A673 (cell line): ENCODE measurements around the gene CEMIP. TPM values are rescaled to one million over a fixed set of nuclear protein-coding genes. Genes with fewer than 3 reads are reported as not detected.

ENCODE experiments used
- BruUV-seq: library from RNA; stranded (reverse); fragments of 400-500 nt; replicated peaks from 2 replicates; lab custom pipeline; 2021; lab: Mats Ljungman, UMichigan
- CTCF ChIA-PET: fragments of 300-600 bp; sonication (Branson Sonifier 250); formaldehyde crosslinking; loops from one replicate; lab custom pipeline; 2022; ENCODE audit warnings: antibody characterized with exemption; lab: Charles Lee
- POLR2A ChIA-PET: fragments of 300-600 bp; sonication (Branson Sonifier 250); formaldehyde crosslinking; loops from one replicate; lab custom pipeline; 2022; ENCODE audit warnings: antibody characterized with exemption; ENCODE audit not compliant: low non-redundant PET; lab: Charles Lee
- DNase-seq: peaks from one replicate; pipeline ENCODE4 v3.0.0-alpha.2; 2015; ENCODE audit warnings: low spot score
- H3K27ac ChIP-seq: fragments of 200-600 bp; sonication (generic); 2 replicates; pipeline ENCODE4 v1.5.1; 2016; ENCODE audit warnings: mixed run types, low read depth, mild to moderate bottlenecking, mixed read lengths, antibody characterized with exemption, low read length; ENCODE audit not compliant: poor library complexity, severe bottlenecking
- H3K27me3 ChIP-seq: fragments of 200-600 bp; sonication (generic); replicated peaks from 2 replicates; pipeline ENCODE4 v1.6.1; 2017; ENCODE audit warnings: mixed run types, low read depth, mild to moderate bottlenecking, mixed read lengths, antibody characterized with exemption, low read length; ENCODE audit not compliant: insufficient read depth, poor library complexity
- H3K36me3 ChIP-seq: fragments of 200-600 bp; sonication (generic); 2 replicates; pipeline ENCODE4 v1.6.1; 2016; ENCODE audit warnings: mixed run types, mild to moderate bottlenecking, mixed read lengths, antibody characterized with exemption, low read length; ENCODE audit not compliant: insufficient read depth, poor library complexity, severe bottlenecking
- H3K4me1 ChIP-seq: fragments of 200-600 bp; sonication (generic); 2 replicates; pipeline ENCODE4 v1.6.1; 2017; ENCODE audit warnings: mixed run types, mild to moderate bottlenecking, mixed read lengths, antibody characterized with exemption, low read length; ENCODE audit not compliant: insufficient read depth, poor library complexity, severe bottlenecking
- H3K4me3 ChIP-seq: fragments of 200-600 bp; sonication (generic); 2 replicates; pipeline ENCODE4 v1.5.1; 2016; ENCODE audit warnings: low read depth, mixed run types, mild to moderate bottlenecking, mixed read lengths, low read length; ENCODE audit not compliant: poor library complexity, severe bottlenecking
- H3K9me3 ChIP-seq: fragments of 200-600 bp; sonication (generic); 2 replicates; pipeline ENCODE4 v1.6.1; 2016; ENCODE audit warnings: mixed run types, low read depth, mild to moderate bottlenecking, mixed read lengths, antibody characterized with exemption, low read length; ENCODE audit not compliant: poor library complexity, severe bottlenecking
- EZH2 ChIP-seq: fragments of 200-600 bp; sonication (generic); IDR thresholded peaks from 2 replicates; pipeline ENCODE4 v1.6.1; 2017; ENCODE audit warnings: borderline replicate concordance, low read depth, mild to moderate bottlenecking, mixed read lengths, antibody characterized with exemption, low read length; ENCODE audit not compliant: poor library complexity, severe bottlenecking
- intact Hi-C: fragments of 100-400 bp; cut with micrococcal nuclease; formaldehyde crosslinking; loops from one replicate; pipeline ENCODE4 v1.10.0; 2022; ENCODE audit not compliant: unreplicated experiment
- total RNA-seq: library from RNA; stranded (reverse); gene quantifications from 2 replicates; pipeline ENCODE4 v1.2.3, GENCODE V29; 2021
- TF ChIP-seq, protein P1 (sequence below): fragments of 300-800, 200-600 bp; sonication (generic); conservative IDR thresholded peaks from 2 replicates; pipeline ENCODE4 v1.5.1; 2017; ENCODE audit warnings: low read depth, mild to moderate bottlenecking, antibody characterized with exemption, low read length, moderate library complexity, mixed read lengths

The CEMIP gene
- total RNA-seq, 1 experiment from 2014 or later = not detected

DNA sequence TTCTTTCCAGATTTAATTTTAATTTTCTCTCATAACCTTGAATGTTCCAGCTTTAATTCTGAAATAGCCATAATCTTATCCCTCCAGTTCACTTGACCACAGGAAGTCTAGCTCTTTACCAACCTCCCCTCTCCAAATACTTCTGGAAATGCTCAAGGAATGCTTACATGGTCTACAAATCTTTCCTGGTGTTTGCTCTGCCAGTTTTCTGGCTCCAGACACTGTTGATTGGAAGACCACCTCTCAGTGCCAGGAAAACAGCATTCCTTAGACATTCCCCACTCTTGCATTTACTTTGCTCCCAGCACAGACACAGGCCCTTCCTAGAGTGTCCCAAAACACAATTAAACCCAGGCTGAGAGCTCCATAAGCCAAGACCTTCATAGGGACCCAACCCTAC is 111.8 kb downstream of the CEMIP start:
- CTCF ChIA-PET = no interaction called here
- H3K9me3 ChIP-seq = no peaks in the 10 kb centered on the region
- no peaks in the 10 kb centered on the region for H3K27me3 ChIP-seq
- TF ChIP-seq EZH2 = no peak
- TF ChIP-seq, protein P1, sequence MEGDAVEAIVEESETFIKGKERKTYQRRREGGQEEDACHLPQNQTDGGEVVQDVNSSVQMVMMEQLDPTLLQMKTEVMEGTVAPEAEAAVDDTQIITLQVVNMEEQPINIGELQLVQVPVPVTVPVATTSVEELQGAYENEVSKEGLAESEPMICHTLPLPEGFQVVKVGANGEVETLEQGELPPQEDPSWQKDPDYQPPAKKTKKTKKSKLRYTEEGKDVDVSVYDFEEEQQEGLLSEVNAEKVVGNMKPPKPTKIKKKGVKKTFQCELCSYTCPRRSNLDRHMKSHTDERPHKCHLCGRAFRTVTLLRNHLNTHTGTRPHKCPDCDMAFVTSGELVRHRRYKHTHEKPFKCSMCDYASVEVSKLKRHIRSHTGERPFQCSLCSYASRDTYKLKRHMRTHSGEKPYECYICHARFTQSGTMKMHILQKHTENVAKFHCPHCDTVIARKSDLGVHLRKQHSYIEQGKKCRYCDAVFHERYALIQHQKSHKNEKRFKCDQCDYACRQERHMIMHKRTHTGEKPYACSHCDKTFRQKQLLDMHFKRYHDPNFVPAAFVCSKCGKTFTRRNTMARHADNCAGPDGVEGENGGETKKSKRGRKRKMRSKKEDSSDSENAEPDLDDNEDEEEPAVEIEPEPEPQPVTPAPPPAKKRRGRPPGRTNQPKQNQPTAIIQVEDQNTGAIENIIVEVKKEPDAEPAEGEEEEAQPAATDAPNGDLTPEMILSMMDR = no peak
- DNase-seq = no peak
- POLR2A ChIA-PET = no interaction called here
- no peak overlapping the region for H3K4me3 ChIP-seq
- intact Hi-C loops = no loop called here
- H3K4me1 ChIP-seq = no peaks in the 10 kb centered on the region
- H3K27ac ChIP-seq = no peak overlapping the region
- no peaks in the 10 kb centered on the region for H3K36me3 ChIP-seq
- BruUV-seq = no TSS peak

DNA sequence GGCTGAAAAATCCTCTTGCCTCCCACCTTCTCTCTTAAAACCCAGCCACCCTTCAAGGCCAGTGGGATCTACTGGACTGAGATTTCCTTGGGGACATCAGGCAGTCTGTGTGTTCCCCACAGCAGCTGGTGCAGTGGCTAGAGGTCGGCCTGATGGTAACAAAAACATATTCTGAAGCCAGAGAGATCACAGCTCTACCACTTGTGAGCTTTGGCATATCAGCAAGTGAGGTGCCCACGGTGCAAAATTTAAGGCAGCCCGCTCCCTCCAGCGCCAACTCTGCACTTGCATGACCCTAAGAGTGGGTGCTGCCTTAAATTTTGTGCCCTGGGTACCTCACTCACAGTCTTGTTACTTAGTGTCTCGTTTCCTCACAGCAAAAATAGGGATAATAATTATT is 113.2 kb downstream of the CEMIP start:
- H3K4me3 ChIP-seq = no peak overlapping the region
- POLR2A ChIA-PET = no interaction called here
- H3K9me3 ChIP-seq = no peaks in the 10 kb centered on the region
- BruUV-seq = no TSS peak
- intact Hi-C loops = no loop called here
- no peak for TF ChIP-seq EZH2
- CTCF ChIA-PET = no interaction called here
- no peak overlapping the region for H3K27ac ChIP-seq
- DNase-seq = no peak
- no peaks in the 10 kb centered on the region for H3K4me1 ChIP-seq
- H3K27me3 ChIP-seq = no peaks in the 10 kb centered on the region
- no peaks in the 10 kb centered on the region for H3K36me3 ChIP-seq

DNA sequence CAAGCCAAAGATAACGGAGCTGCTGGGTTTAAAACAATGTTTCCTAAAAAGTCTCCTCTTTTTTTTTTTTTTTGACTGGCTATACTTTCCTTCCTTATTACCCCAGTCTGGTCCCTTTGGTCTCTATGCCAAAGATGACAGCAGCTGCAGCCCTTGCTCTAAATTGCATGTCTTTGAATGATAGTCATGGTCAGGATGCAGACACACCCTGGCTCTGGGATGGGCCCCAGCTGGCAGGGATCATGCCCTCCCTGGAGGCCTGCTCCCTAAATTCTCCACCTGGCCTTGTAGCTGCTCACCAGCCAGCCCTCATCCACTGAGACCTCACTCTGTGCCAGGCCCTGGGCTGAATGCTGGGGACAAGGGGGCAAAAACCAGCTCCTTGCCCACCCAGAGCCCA is 114.6 kb downstream of the CEMIP start:
- no peak for TF ChIP-seq EZH2
- TF ChIP-seq, protein P1 = no peak
- Histone ChIP-seq H3K4me1 (no peaks in the 10 kb centered on the region), H3K36me3 (no peaks in the 10 kb centered on the region), H3K9me3 (no peaks in the 10 kb centered on the region), H3K27ac (no peak overlapping the region), H3K27me3 (no peaks in the 10 kb centered on the region), H3K4me3 (no peak overlapping the region)
- no TSS peak for BruUV-seq
- CTCF ChIA-PET = no interaction called here
- POLR2A ChIA-PET = no interaction called here
- intact Hi-C loops = no loop called here
- DNase-seq = no peak

DNA sequence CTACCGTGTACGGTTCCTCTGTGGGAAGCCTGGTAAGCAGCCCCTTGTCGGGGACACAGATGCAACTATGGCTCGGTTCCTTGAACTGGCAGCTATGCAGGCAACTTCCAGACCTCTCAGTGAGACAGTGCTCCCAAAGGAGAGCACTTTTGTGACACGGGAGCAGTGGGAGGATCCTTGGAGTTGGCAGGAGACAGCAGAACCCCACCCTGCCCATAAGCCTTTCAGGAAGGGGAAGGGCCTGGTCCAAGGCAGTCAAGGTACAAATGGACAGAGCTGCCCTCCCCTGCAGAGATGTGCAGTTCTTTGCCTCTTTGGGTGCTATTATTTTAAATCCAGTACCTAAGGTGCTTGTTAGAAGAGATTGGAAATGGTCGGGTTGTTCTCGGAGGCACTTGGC is 115.9 kb downstream of the CEMIP start:
- Histone ChIP-seq H3K36me3 (no peaks in the 10 kb centered on the region), H3K27ac (no peak overlapping the region), H3K9me3 (no peaks in the 10 kb centered on the region), H3K4me1 (no peaks in the 10 kb centered on the region), H3K4me3 (no peak overlapping the region), H3K27me3 (no peaks in the 10 kb centered on the region)
- TF ChIP-seq, protein P1 = no peak
- TF ChIP-seq EZH2 = no peak
- DNase-seq = no peak
- CTCF ChIA-PET = no interaction called here
- no TSS peak for BruUV-seq
- intact Hi-C loops = no loop called here
- POLR2A ChIA-PET = no interaction called here
